Breast epithelium (tissue), 3 donors: Measurements from ENCODE around the gene SYT2.
"Not testable (repeated sequence)": the region's sequence is repeated elsewhere in the genome, so short reads cannot be mapped to it uniquely, and the experiment has no call there.

Experiments used
- POLR2AphosphoS5 ChIP-seq, 3 donors: sonication (generic); formaldehyde crosslinking; IDR thresholded peaks; one replicate each; pipeline ENCODE4 v1.6.1; 2017; ENCODE audit warnings: antibody characterized with exemption in 3 of 3
- TF ChIP-seq, protein P1 (sequence below), 3 donors: fragments of 450-650 bp; IDR thresholded peaks; one replicate each; pipeline ENCODE4 v1.5.1; 2016 to 2017; ENCODE audit warnings: antibody characterized with exemption in 3 of 3, mild to moderate bottlenecking in 3 of 3, moderate library complexity in 3 of 3

- not testable (repeated sequence) for TF ChIP-seq POLR2AphosphoS5 (IDR thresholded peaks at IDR 0.05)
- TF ChIP-seq, protein P1, sequence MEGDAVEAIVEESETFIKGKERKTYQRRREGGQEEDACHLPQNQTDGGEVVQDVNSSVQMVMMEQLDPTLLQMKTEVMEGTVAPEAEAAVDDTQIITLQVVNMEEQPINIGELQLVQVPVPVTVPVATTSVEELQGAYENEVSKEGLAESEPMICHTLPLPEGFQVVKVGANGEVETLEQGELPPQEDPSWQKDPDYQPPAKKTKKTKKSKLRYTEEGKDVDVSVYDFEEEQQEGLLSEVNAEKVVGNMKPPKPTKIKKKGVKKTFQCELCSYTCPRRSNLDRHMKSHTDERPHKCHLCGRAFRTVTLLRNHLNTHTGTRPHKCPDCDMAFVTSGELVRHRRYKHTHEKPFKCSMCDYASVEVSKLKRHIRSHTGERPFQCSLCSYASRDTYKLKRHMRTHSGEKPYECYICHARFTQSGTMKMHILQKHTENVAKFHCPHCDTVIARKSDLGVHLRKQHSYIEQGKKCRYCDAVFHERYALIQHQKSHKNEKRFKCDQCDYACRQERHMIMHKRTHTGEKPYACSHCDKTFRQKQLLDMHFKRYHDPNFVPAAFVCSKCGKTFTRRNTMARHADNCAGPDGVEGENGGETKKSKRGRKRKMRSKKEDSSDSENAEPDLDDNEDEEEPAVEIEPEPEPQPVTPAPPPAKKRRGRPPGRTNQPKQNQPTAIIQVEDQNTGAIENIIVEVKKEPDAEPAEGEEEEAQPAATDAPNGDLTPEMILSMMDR (IDR thresholded peaks at IDR 0.05), result not testable (repeated sequence)
These were observed 80.2 kb downstream of the SYT2 start for GRCh38 chr1:202630096-202630495.
